AG10803 (cell line): Measurements from ENCODE around the gene RPS6KA5.
A peak's percentile ranks its signal among the peaks of the same experiment; 100 is the strongest.

ENCODE experiments used
- DNase-seq: peaks from one replicate; pipeline ENCODE4 v3.0.0; 2010; ENCODE audit warnings: low read depth
- H3K4me3 ChIP-seq: 2 replicates; pipeline ENCODE4 v1.5.1; 2011; ENCODE audit warnings: mild to moderate bottlenecking, low read length, control low read depth
- CTCF ChIP-seq: conservative IDR thresholded peaks from 2 replicates; pipeline ENCODE4 v1.5.1; 2011; ENCODE audit warnings: mild to moderate bottlenecking, low read length, control low read depth, inconsistent platforms

The RPS6KA5 gene

GRCh38 chr14:90874599-90874998 lies 185.8 kb downstream of the RPS6KA5 start:
- H3K4me3 ChIP-seq, result no peak overlapping the region
- no peak for TF ChIP-seq CTCF
- DNase-seq, result no peak

GRCh38 chr14:90871605-90872233 lies 188.7 kb downstream of the RPS6KA5 start:
- no peak for TF ChIP-seq CTCF

GRCh38 chr14:90870950-90871604 lies 189.4 kb downstream of the RPS6KA5 start:
- DNase-seq, result no peak
- no peak for TF ChIP-seq CTCF
- no peak overlapping the region for H3K4me3 ChIP-seq

More at GRCh38 chr14:90871605-90872233, 188.7 kb downstream of the RPS6KA5 start:
- peak; percentile 48 for DNase-seq
- H3K4me3 ChIP-seq, result no peak overlapping the region

GRCh38 chr14:90867501-90867900 lies 192.9 kb downstream of the RPS6KA5 start:
- TF ChIP-seq CTCF, result no peak
- DNase-seq, result no peak
- no peak overlapping the region for H3K4me3 ChIP-seq

- TF ChIP-seq CTCF, result no peak
- no peak overlapping the region for H3K4me3 ChIP-seq
- DNase-seq, result no peak
Observed at GRCh38 chr14:90866833-90867232, 193.6 kb downstream of the RPS6KA5 start.

GRCh38 chr14:90864741-90865140 lies 195.7 kb downstream of the RPS6KA5 start:
- DNase-seq, result no peak
- H3K4me3 ChIP-seq, result no peak overlapping the region
- no peak for TF ChIP-seq CTCF

- no peak for TF ChIP-seq CTCF
- H3K4me3 ChIP-seq, result no peak overlapping the region
- DNase-seq, result no peak
Observed at GRCh38 chr14:90858511-90858910, 201.9 kb downstream of the RPS6KA5 start.
